Measurements from ENCODE around the gene CHGA. TPM values are rescaled to one million over a fixed set of nuclear protein-coding genes. Genes with fewer than 3 reads are reported as not detected.

CHGA gene
- total and polyA plus RNA-seq, 2 of the 13 experiments (the other 11 are each of a cell fraction or from before 2014, with no cell fraction given) = not detected

DNA sequence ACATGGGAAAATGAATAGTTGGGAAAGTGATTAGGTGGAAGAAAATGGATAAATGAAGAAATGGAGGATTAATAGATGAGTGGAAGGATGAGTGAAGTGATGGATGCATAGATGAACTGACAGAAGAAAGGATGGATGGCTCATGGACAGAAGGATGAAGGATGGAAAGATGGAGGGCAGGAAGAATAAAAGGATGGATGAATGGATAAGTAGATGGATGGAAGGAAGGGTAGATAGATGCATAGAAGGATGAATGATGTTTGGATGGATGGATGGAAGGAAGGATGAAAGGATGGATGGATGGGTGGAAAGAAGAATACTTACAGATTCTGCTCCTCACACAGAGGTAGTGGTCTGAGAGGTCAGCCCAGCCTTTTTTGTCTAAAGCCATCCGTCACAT, 35.8 kb upstream of the CHGA start:
- Histone ChIP-seq H3K9ac (ENCODE audit: insufficient read depth, low read depth, low read length) (no peak overlapping the region), H4K20me1 (ENCODE audit: insufficient read depth, low read length) (no peaks in the 10 kb centered on the region), H3K27ac (ENCODE audit: extremely low read length, insufficient read depth, low read length) (no peak overlapping the region), H2AFZ (ENCODE audit: low read length) (no peak overlapping the region), H3K36me3 (replicated peaks in 1 of 2; ENCODE audit: control insufficient read depth in 1 of 2, insufficient read depth in 2 of 2, low read length in 2 of 2) (no peaks in the 10 kb centered on the region), H3K4me2 (ENCODE audit: low read depth, low read length) (no peak overlapping the region), H3K27me3 (ENCODE audit: control insufficient read depth in 1 of 2, insufficient read depth in 2 of 2, low read length in 2 of 2) (no peaks in the 10 kb centered on the region; a peak in 1 of 5 replicates), H3K9me3 (ENCODE audit: low read length) (no peaks in the 10 kb centered on the region), H3K79me2 (ENCODE audit: insufficient read depth, low read length) (no peaks in the 10 kb centered on the region), H3K4me3 (replicated peaks in 1 of 3; ENCODE audit: insufficient read depth in 1 of 3, low read depth in 2 of 3, low read length in 3 of 3) (no peak overlapping the region), H3K4me1 (ENCODE audit: insufficient read depth, low read length) (no peaks in the 10 kb centered on the region)
- ATAC-seq (no peak), FAIRE-seq (no peak), DNase-seq (ENCODE audit: low spot score) (no peak)
- ChIA-PET POLR2A (no interaction called here), CTCF (ENCODE audit: low intra/inter-chr PET ratio, low total read pairs) (no interaction called here)
- intact Hi-C loops (cut with micrococcal nuclease; ENCODE audit: unreplicated experiment) = no loop called here
- in situ Hi-C loops (cut with HindIII; ENCODE audit: extremely low pct_ligation_motif_present, low pct_unique_long_range_greater_than_20kb) = no loop called here
- BruUV-seq (replicated peaks) = no TSS peak
- TF ChIP-seq, protein P1, sequence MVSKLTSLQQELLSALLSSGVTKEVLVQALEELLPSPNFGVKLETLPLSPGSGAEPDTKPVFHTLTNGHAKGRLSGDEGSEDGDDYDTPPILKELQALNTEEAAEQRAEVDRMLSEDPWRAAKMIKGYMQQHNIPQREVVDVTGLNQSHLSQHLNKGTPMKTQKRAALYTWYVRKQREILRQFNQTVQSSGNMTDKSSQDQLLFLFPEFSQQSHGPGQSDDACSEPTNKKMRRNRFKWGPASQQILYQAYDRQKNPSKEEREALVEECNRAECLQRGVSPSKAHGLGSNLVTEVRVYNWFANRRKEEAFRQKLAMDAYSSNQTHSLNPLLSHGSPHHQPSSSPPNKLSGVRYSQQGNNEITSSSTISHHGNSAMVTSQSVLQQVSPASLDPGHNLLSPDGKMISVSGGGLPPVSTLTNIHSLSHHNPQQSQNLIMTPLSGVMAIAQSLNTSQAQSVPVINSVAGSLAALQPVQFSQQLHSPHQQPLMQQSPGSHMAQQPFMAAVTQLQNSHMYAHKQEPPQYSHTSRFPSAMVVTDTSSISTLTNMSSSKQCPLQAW (CRISPR knock-in tag; IDR thresholded peaks at IDR 0.05) = no peak
- TF ChIP-seq ZBTB20 (CRISPR knock-in tag; IDR thresholded peaks at IDR 0.05; ENCODE audit: borderline replicate concordance, low read depth) (no peak), ZSCAN21 (CRISPR knock-in tag; IDR thresholded peaks at IDR 0.05; ENCODE audit: borderline replicate concordance) (no peak), SIX4 (CRISPR knock-in tag; IDR thresholded peaks at IDR 0.05) (no peak), ZNF567 (CRISPR knock-in tag; IDR thresholded peaks at IDR 0.05; ENCODE audit: borderline replicate concordance) (no peak), ZNF614 (CRISPR knock-in tag; IDR thresholded peaks at IDR 0.05; ENCODE audit: borderline replicate concordance) (no peak), ZNF3 (CRISPR knock-in tag; IDR thresholded peaks at IDR 0.05) (no peak), ATF7-NPFF (CRISPR knock-in tag; IDR thresholded peaks at IDR 0.05; ENCODE audit: low read depth) (no peak), ZNF383 (CRISPR knock-in tag; IDR thresholded peaks at IDR 0.05; ENCODE audit: borderline replicate concordance) (no peak), ATM (IDR thresholded peaks at IDR 0.05; ENCODE audit: borderline replicate concordance) (no peak)
- TF ChIP-seq, protein P2, sequence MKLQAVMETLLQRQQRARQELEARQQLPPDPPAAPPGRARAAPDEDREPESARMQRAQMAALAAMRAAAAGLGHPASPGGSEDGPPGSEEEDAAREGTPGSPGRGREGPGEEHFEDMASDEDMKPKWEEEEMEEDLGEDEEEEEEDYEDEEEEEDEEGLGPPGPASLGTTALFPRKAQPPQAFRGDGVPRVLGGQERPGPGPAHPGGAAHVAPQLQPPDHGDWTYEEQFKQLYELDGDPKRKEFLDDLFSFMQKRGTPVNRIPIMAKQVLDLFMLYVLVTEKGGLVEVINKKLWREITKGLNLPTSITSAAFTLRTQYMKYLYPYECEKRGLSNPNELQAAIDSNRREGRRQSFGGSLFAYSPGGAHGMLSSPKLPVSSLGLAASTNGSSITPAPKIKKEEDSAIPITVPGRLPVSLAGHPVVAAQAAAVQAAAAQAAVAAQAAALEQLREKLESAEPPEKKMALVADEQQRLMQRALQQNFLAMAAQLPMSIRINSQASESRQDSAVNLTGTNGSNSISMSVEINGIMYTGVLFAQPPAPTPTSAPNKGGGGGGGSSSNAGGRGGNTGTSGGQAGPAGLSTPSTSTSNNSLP (IDR thresholded peaks at IDR 0.05; ENCODE audit: low read depth, low read length) = no peak
- TF ChIP-seq, protein P3, sequence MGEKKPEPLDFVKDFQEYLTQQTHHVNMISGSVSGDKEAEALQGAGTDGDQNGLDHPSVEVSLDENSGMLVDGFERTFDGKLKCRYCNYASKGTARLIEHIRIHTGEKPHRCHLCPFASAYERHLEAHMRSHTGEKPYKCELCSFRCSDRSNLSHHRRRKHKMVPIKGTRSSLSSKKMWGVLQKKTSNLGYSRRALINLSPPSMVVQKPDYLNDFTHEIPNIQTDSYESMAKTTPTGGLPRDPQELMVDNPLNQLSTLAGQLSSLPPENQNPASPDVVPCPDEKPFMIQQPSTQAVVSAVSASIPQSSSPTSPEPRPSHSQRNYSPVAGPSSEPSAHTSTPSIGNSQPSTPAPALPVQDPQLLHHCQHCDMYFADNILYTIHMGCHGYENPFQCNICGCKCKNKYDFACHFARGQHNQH (CRISPR knock-in tag; IDR thresholded peaks at IDR 0.05) = no peak
- WGBS (ENCODE audit: low lambda C conversion rate) = 13% methylated on average over 1 of the region's 1 CpG
